SK-N-SH (cell line): ENCODE measurements around the gene PLEKHM2.

Experiments
- FOXM1 ChIP-seq: IDR thresholded peaks from 2 replicates; pipeline ENCODE4 v1.4.0; 2012; ENCODE audit warnings: low read depth, mild to moderate bottlenecking
- RCOR1 ChIP-seq: fragments of 150-350 bp; IDR thresholded peaks from 2 replicates; pipeline ENCODE4 v1.6.1; 2017; ENCODE audit warnings: antibody characterized with exemption, low read length
- TAF1 ChIP-seq: IDR thresholded peaks from 2 replicates; pipeline ENCODE4 v1.6.1; 2012; ENCODE audit warnings: low read depth, mild to moderate bottlenecking, low read length, moderate library complexity, borderline replicate concordance
- TF ChIP-seq, protein P1 (sequence below): IDR thresholded peaks from 2 replicates; pipeline ENCODE4 v1.4.0; 2012; ENCODE audit warnings: low read depth

GRCh38 chr1:15760520-15761211 is 76.5 kb downstream of the PLEKHM2 start:
- TF ChIP-seq RCOR1 (0 out of 2 replicates have a peak, but pooled peaks have one; percentile 12), FOXM1 (no peak), TAF1 (no peak)
- TF ChIP-seq, protein P1, sequence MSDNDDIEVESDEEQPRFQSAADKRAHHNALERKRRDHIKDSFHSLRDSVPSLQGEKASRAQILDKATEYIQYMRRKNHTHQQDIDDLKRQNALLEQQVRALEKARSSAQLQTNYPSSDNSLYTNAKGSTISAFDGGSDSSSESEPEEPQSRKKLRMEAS = no peak
